Measurements from ENCODE around the gene ARHGEF3. TPM values are rescaled to one million over a fixed set of nuclear protein-coding genes. Genes with fewer than 3 reads are reported as not detected.

ARHGEF3 gene
- total RNA-seq, 4 donors from 2014 or later = 9.0 to 14.7 (median 11.7) TPM

GRCh38 chr3:56776556-56776950 lies 25.2 kb downstream of the ARHGEF3 start:
- no peak overlapping the region for H3K27ac ChIP-seq (replicated peaks in 1 of 4)

GRCh38 chr3:56775838-56776555 lies 25.8 kb downstream of the ARHGEF3 start:
- H3K36me3 ChIP-seq = peaks cover 0 to 25% (median 14%) of the 10 kb centered on the region in 4 donors
- H3K9me3 ChIP-seq = no peaks in the 10 kb centered on the region
- TF ChIP-seq EP300 (IDR thresholded peaks at IDR 0.05) (no peak), CTCF (IDR thresholded peaks at IDR 0.05) (no peak), POLR2A (IDR thresholded peaks at IDR 0.05; ENCODE audit: low read depth) (no peak), POLR2AphosphoS5 (IDR thresholded peaks at IDR 0.05) (no peak)
- no peak for DNase-seq (ENCODE audit: extremely low spot score)
- WGBS = 45% methylated on average over 8 of the region's 8 CpGs
- peak overlapping the region; percentile 9 to 28 (median 21) for H3K4me3 ChIP-seq
- peak overlapping the region in 2 of 4 donors; percentile 30 for H3K27ac ChIP-seq (replicated peaks in 1 of 4)
- no peaks in the 10 kb centered on the region for H3K27me3 ChIP-seq
- intact Hi-C loops (cut with DNase I) = no loop called here
- peaks cover 16 to 41% (median 21%) of the 10 kb centered on the region in 4 donors for H3K4me1 ChIP-seq

More at GRCh38 chr3:56776556-56776950, 25.2 kb downstream of the ARHGEF3 start:
- intact Hi-C loops (cut with DNase I) = no loop called here
- WGBS = 84% methylated on average over 3 of the region's 3 CpGs
- TF ChIP-seq POLR2A (IDR thresholded peaks at IDR 0.05; ENCODE audit: low read depth) (no peak), CTCF (IDR thresholded peaks at IDR 0.05) (no peak), EP300 (IDR thresholded peaks at IDR 0.05) (no peak), POLR2AphosphoS5 (IDR thresholded peaks at IDR 0.05) (no peak)
- peaks cover 0 to 21% (median 8%) of the 10 kb centered on the region in 4 donors for H3K36me3 ChIP-seq
- DNase-seq (ENCODE audit: extremely low spot score) = no peak
- H3K9me3 ChIP-seq = no peaks in the 10 kb centered on the region
- H3K4me3 ChIP-seq = no peak overlapping the region
- peaks cover 16 to 44% (median 21%) of the 10 kb centered on the region in 4 donors for H3K4me1 ChIP-seq
- H3K27me3 ChIP-seq = no peaks in the 10 kb centered on the region

GRCh38 chr3:56775445-56775837 lies 26.3 kb downstream of the ARHGEF3 start:
- TF ChIP-seq EP300 (IDR thresholded peaks at IDR 0.05) = no peak
- no peak for TF ChIP-seq POLR2A (IDR thresholded peaks at IDR 0.05; ENCODE audit: low read depth)
- TF ChIP-seq POLR2AphosphoS5 (IDR thresholded peaks at IDR 0.05) = no peak
- no peak for TF ChIP-seq CTCF (IDR thresholded peaks at IDR 0.05)
- Histone ChIP-seq H3K27me3 (no peaks in the 10 kb centered on the region), H3K36me3 (peaks cover 0 to 30% (median 14%) of the 10 kb centered on the region in 4 donors), H3K4me1 (peaks cover 16 to 41% (median 21%) of the 10 kb centered on the region in 4 donors), H3K9me3 (no peaks in the 10 kb centered on the region), H3K27ac (replicated peaks in 1 of 4) (peak overlapping the region in 2 of 4 donors; percentile 30), H3K4me3 (peak overlapping the region; percentile 9 to 28 (median 21))
- WGBS = 56% methylated on average over 7 of the region's 7 CpGs
- no peak for DNase-seq (ENCODE audit: extremely low spot score)
- intact Hi-C loops (cut with DNase I) = no loop called here

- Histone ChIP-seq H3K4me1 (peaks cover 22 to 52% (median 26%) of the 10 kb centered on the region in 4 donors), H3K4me3 (no peak overlapping the region), H3K9me3 (no peaks in the 10 kb centered on the region), H3K36me3 (peaks cover 0 to 31% (median 14%) of the 10 kb centered on the region in 4 donors), H3K27ac (replicated peaks in 1 of 4) (no peak overlapping the region), H3K27me3 (no peaks in the 10 kb centered on the region)
- DNase-seq (ENCODE audit: extremely low spot score) = no peak
- intact Hi-C loops (cut with DNase I) = no loop called here
- TF ChIP-seq EP300 (IDR thresholded peaks at IDR 0.05) (no peak), CTCF (IDR thresholded peaks at IDR 0.05) (no peak), POLR2AphosphoS5 (IDR thresholded peaks at IDR 0.05) (no peak)
Measured at GRCh38 chr3:56773986-56774385, 27.8 kb downstream of the ARHGEF3 start.
